Keratinocyte (primary cell): Measurements from ENCODE around the gene TCF7L2.

ENCODE experiments used
- CTCF ChIP-seq, 3 experiments: IDR thresholded peaks in 1 of 3; conservative IDR thresholded peaks in 1 of 3; optimal IDR thresholded peaks in 1 of 3; 2 replicates in 2 of 3; 3 replicates in 1 of 3; pipeline versions ENCODE3 to v1.5.1; 2011; ENCODE audit warnings: low read length in 3 of 3, mild to moderate bottlenecking in 3 of 3, moderate library complexity in 2 of 3, control low read depth in 1 of 3, inconsistent platforms in 1 of 3; ENCODE audit not compliant: insufficient read depth in 2 of 3; ENCODE audit errors: extremely low read depth in 1 of 3
- EZH2 ChIP-seq: IDR thresholded peaks from one replicate; pipeline ENCODE4 v1.6.1; 2012; ENCODE audit warnings: inconsistent platforms, mild to moderate bottlenecking, low read length, moderate library complexity

- TF ChIP-seq EZH2, result no peak
- TF ChIP-seq CTCF (optimal IDR thresholded peaks at IDR 0.05 in 1 of 3, IDR thresholded peaks at IDR 0.05 in 1 of 3, conservative IDR thresholded peaks at IDR 0.05 in 1 of 3; ENCODE audit: extremely low read depth in 1 of 3, insufficient read depth in 2 of 3, low read length in 3 of 3), result no peak
Measured at GRCh38 chr10:113044016-113044755, 94.1 kb downstream of the TCF7L2 start.
